Kidney (tissue), 14 donors: ENCODE measurements around the gene DDO. TPM values are rescaled to one million over a fixed set of nuclear protein-coding genes. Genes with fewer than 3 reads are reported as not detected.

Experiments
- DNase-seq, 5 donors: peaks; one replicate each; pipeline ENCODE4 v3.0.0-alpha.2; 2013 to 2020
- FAIRE-seq: peaks from 2 replicates; lab custom pipeline; 2012; peaks lifted over from hg19 to GRCh38; lab: Jason Lieb, UNC
- H3K27ac ChIP-seq, 2 donors: one replicate each; pipeline ENCODE4 v1.7.0; 2013; ENCODE audit warnings: low read depth in 2 of 2, low read length in 2 of 2, inconsistent platforms in 1 of 2
- H3K27me3 ChIP-seq: one replicate; pipeline ENCODE4 v1.7.1; 2013; ENCODE audit warnings: low read length, inconsistent platforms; ENCODE audit not compliant: control insufficient read depth, insufficient read depth
- H3K36me3 ChIP-seq, 3 donors: one replicate each; pipeline versions ENCODE4 v1.7.0 to v1.7.1; 2013; ENCODE audit warnings: low read length in 3 of 3, control low read depth in 1 of 3, inconsistent platforms in 1 of 3; ENCODE audit not compliant: insufficient read depth in 3 of 3, control insufficient read depth in 2 of 3
- H3K4me1 ChIP-seq, 3 donors: one replicate each; pipeline versions ENCODE4 v1.7.0 to v1.7.1; 2013; ENCODE audit warnings: low read length in 3 of 3, inconsistent platforms in 1 of 3, low read depth in 1 of 3; ENCODE audit not compliant: control insufficient read depth in 2 of 3, insufficient read depth in 2 of 3
- H3K4me3 ChIP-seq, 3 donors: one replicate each; pipeline versions ENCODE4 v1.7.0 to v1.8.1; 2013; ENCODE audit warnings: low read length in 3 of 3, control low read depth in 1 of 3, inconsistent platforms in 1 of 3
- H3K9ac ChIP-seq, 3 donors: one replicate each; pipeline versions ENCODE4 v1.7.0 to v1.7.1; 2013; ENCODE audit warnings: low read length in 3 of 3, control low read depth in 1 of 3, inconsistent platforms in 1 of 3
- H3K9me3 ChIP-seq, 3 donors: one replicate each; pipeline versions ENCODE4 v1.7.0 to v1.7.1; 2013; ENCODE audit warnings: low read length in 3 of 3, control low read depth in 1 of 3, inconsistent platforms in 1 of 3; ENCODE audit not compliant: control insufficient read depth in 2 of 3, insufficient read depth in 1 of 3
- intact Hi-C: fragments of 100-400 bp; cut with DNase I; formaldehyde crosslinking; loops from one replicate; pipeline ENCODE4 v1.11.1; 2022
- polyA plus RNA-seq: library from polyadenylated mRNA; stranded (reverse); fragments of 350-450 nt; fragmentation: Illumina TruSeq; extraction: RNeasy Lipid Tissue Mini Kit (QIAGEN cat#74804); gene quantifications from one replicate; pipeline ENCODE4 v1.2.3, GENCODE V29; 2014; ENCODE audit warnings: low read depth, low replicate concordance; ENCODE audit not compliant: insufficient read depth
- total RNA-seq: library from RNA; stranded (reverse); fragmentation: NEBNext Ultra II Directional; extraction: Animal tissue kit (Norgen Biotek cat#: 25700); gene quantifications from one replicate; pipeline ENCODE4 v1.2.1, GENCODE V29; 2021
- TF ChIP-seq, protein P1 (sequence below): IDR thresholded peaks from 3 replicates; pipeline ENCODE4 v1.5.1; 2012; ENCODE audit warnings: mild to moderate bottlenecking, moderate library complexity, borderline replicate concordance; ENCODE audit not compliant: insufficient read depth; ENCODE audit errors: extremely low read depth
- donor health status: control.
- donor health status: control.
- donor health status: control.
- donor health status: control.
- donor health status: control.
- donor health status: DM: yes; HTN: yes; CAD: no.
- donor health status: Normal renal cell carcinoma (clear cell type).

Gene DDO
- total and polyA plus RNA-seq, 2 donors from 2014 or later: 3.6 to 13.4 TPM

GRCh38 chr6:110432285-110432900, 17.0 kb upstream of the DDO start:
- no peaks in the 10 kb centered on the region for H3K36me3 ChIP-seq
- DNase-seq (no peak), FAIRE-seq (no peak)
- no peaks in the 10 kb centered on the region for H3K9me3 ChIP-seq
- H3K27me3 ChIP-seq: no peaks in the 10 kb centered on the region
- no peak overlapping the region for H3K27ac ChIP-seq
- H3K4me3 ChIP-seq: no peak overlapping the region
- intact Hi-C loops: no loop called here
- no peaks in the 10 kb centered on the region for H3K4me1 ChIP-seq
- H3K9ac ChIP-seq: no peak overlapping the region
- TF ChIP-seq, protein P1, sequence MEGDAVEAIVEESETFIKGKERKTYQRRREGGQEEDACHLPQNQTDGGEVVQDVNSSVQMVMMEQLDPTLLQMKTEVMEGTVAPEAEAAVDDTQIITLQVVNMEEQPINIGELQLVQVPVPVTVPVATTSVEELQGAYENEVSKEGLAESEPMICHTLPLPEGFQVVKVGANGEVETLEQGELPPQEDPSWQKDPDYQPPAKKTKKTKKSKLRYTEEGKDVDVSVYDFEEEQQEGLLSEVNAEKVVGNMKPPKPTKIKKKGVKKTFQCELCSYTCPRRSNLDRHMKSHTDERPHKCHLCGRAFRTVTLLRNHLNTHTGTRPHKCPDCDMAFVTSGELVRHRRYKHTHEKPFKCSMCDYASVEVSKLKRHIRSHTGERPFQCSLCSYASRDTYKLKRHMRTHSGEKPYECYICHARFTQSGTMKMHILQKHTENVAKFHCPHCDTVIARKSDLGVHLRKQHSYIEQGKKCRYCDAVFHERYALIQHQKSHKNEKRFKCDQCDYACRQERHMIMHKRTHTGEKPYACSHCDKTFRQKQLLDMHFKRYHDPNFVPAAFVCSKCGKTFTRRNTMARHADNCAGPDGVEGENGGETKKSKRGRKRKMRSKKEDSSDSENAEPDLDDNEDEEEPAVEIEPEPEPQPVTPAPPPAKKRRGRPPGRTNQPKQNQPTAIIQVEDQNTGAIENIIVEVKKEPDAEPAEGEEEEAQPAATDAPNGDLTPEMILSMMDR: no peak

- Histone ChIP-seq H3K27ac (no peak overlapping the region), H3K27me3 (no peaks in the 10 kb centered on the region), H3K4me3 (no peak overlapping the region), H3K4me1 (no peaks in the 10 kb centered on the region), H3K9me3 (no peaks in the 10 kb centered on the region), H3K9ac (no peak overlapping the region), H3K36me3 (no peaks in the 10 kb centered on the region)
- FAIRE-seq (no peak), DNase-seq (no peak)
- intact Hi-C loops: no loop called here
- TF ChIP-seq, protein P1: no peak
Measured at GRCh38 chr6:110430741-110431140, 15.4 kb upstream of the DDO start.

DNA sequence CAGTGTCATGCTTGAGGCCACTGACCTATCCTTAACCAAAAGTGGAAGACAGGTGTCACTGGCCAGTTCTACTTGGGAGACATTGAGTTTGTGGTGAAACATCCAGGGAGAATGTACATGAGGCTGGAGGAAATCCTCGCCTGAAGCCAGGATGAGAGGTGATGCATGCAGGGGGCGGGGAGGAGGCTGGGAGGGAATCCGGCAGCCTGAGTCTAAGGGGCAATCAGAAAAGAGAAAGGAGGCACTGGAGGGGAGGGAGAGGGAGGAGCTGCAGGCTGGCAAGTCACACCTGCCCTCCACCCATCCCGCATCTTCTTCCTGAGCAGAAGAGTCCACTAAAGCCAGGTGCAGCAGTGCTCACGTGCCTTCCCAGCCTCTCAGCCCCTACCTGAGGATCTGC, 14.9 kb upstream of the DDO start:
- Histone ChIP-seq H3K4me3 (no peak overlapping the region), H3K27ac (no peak overlapping the region), H3K4me1 (no peaks in the 10 kb centered on the region), H3K36me3 (no peaks in the 10 kb centered on the region), H3K9me3 (no peaks in the 10 kb centered on the region), H3K27me3 (no peaks in the 10 kb centered on the region), H3K9ac (no peak overlapping the region)
- DNase-seq (no peak), FAIRE-seq (no peak)
- TF ChIP-seq, protein P1: no peak
- intact Hi-C loops: no loop called here

DNA sequence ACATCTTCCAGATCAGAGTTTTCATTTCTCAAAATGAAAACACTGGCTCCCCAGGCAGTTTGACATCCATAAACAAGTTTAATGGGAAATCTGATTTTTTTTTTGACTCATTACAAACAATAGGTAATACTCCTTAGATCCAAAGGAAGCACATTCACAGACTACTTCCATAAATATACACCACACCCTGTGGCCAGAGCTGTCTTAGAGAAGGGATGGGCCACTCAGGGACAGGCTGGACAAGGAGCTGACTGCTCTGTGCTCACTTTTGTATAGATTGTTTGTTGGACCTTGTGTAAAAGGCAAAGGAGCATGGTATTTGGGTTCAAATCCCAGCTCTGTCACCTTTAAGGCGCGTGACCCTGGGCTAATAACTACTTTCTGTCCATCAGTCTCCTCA, 12.8 kb upstream of the DDO start:
- H3K9me3 ChIP-seq: no peaks in the 10 kb centered on the region
- TF ChIP-seq, protein P1: no peak
- no peak for FAIRE-seq

More for the DNA sequence above, 12.8 kb upstream of the DDO start:
- no peak for DNase-seq
- intact Hi-C loops: no loop called here
- Histone ChIP-seq H3K4me3 (no peak overlapping the region), H3K9ac (no peak overlapping the region), H3K27me3 (no peaks in the 10 kb centered on the region), H3K27ac (no peak overlapping the region), H3K36me3 (no peaks in the 10 kb centered on the region), H3K4me1 (no peaks in the 10 kb centered on the region)
